SK-N-MC (cell line): ENCODE results near the gene SHISAL1.
A peak's percentile ranks its signal among the peaks of the same experiment; 100 is the strongest.

Experiments used
- DNase-seq: peaks from one replicate; pipeline ENCODE4 v3.0.0-alpha.2; 2011; ENCODE audit warnings: low read depth, low spot score
- H3K27ac ChIP-seq: fragments of 200-600 bp; sonication (generic); 2 replicates; pipeline ENCODE4 v1.5.1; 2016; ENCODE audit warnings: mixed run types
- H3K36me3 ChIP-seq: fragments of 200-600 bp; sonication (generic); 2 replicates; pipeline ENCODE4 v1.6.1; 2017; ENCODE audit warnings: antibody characterized with exemption, low read length, mixed read lengths; ENCODE audit not compliant: insufficient read depth
- H3K4me3 ChIP-seq: fragments of 200-600 bp; sonication (generic); 2 replicates; pipeline ENCODE4 v1.5.1; 2016
- H3K9ac ChIP-seq: fragments of 200-600 bp; sonication (generic); 2 replicates; pipeline ENCODE4 v1.8.0; 2017; ENCODE audit warnings: mixed run types, mixed read lengths; ENCODE audit not compliant: insufficient read length
- H3K9me3 ChIP-seq: fragments of 200-600 bp; sonication (generic); 2 replicates; pipeline ENCODE4 v1.6.1; 2017; ENCODE audit warnings: low read depth, mild to moderate bottlenecking, antibody characterized with exemption, low read length, moderate library complexity, mixed read lengths
- EZH2 ChIP-seq: fragments of 200-600 bp; sonication (generic); IDR thresholded peaks from one replicate; pipeline ENCODE4 v1.6.1; 2017; ENCODE audit warnings: antibody characterized with exemption
- FOXP2 ChIP-seq: optimal IDR thresholded peaks from 2 replicates; pipeline ENCODE3; 2011; ENCODE audit warnings: mild to moderate bottlenecking, moderate library complexity; ENCODE audit not compliant: insufficient read depth; ENCODE audit errors: extremely low read length, control extremely low read depth
- POLR2AphosphoS5 ChIP-seq: IDR thresholded peaks from 2 replicates; pipeline ENCODE4 v1.6.1; 2012; ENCODE audit warnings: mild to moderate bottlenecking, low read depth, low read length, borderline replicate concordance

Gene SHISAL1

DNA sequence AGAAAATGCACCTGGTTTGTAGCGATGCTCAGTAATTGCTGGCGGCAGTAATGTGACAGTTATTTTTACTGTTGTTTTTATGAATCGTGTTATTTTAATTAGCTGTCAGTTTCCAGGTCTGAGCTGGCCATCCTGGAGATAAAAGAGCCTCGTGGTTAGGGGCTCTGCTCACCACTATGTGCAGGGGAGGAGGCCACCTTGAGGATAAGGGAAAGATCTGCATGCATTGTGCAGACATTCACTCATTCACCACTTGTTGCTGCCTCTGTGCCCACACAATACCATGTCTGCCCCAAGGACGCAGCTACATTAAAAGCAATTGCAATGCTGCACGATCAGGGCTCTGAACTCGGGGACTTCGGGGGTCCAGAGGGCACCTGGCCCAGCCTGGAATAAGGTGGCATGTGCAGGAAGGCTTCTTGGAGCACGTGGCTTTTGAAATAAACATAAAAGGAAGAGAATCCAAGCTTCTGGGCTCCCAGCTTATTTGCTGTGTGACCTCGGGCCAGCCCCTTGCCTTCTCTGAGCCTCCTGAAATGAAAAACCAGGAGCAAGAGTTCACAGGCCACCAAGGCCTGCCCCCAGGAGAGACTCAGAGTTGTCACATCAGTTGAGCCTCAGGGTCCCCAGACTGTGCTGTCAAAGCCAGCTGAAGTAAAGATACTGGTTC, 44.7 kb upstream of the SHISAL1 start:
- no peaks in the 10 kb centered on the region for H3K9me3 ChIP-seq
- no peaks in the 10 kb centered on the region for H3K36me3 ChIP-seq
- H3K4me3 ChIP-seq = no peak overlapping the region
- no peak overlapping the region for H3K9ac ChIP-seq
- TF ChIP-seq POLR2AphosphoS5 (no peak), FOXP2 (no peak), EZH2 (no peak)
- no peak for DNase-seq
- no peak overlapping the region for H3K27ac ChIP-seq

DNA sequence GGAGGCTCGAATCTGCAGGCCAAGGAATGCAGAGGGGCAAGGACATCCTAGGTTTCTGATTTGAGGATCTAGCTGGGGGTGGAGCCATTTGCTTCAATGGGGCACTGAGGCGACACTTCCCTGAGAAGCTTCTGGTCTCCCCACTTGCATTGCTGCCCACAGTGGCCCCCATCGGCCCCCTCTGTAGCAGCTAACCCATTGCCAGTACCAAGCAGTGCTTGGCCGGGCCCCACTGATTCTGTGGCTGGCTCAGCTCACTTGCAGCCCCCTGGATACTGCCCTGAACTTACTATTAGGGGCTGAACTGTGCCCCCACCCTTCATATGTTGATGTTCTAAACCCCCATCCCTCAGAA, 42.9 kb upstream of the SHISAL1 start:
- Histone ChIP-seq H3K9me3 (no peaks in the 10 kb centered on the region), H3K4me3 (no peak overlapping the region), H3K27ac (no peak overlapping the region), H3K36me3 (no peaks in the 10 kb centered on the region), H3K9ac (no peak overlapping the region)
- DNase-seq = no peak
- TF ChIP-seq POLR2AphosphoS5 (no peak), EZH2 (no peak), FOXP2 (no peak)

DNA sequence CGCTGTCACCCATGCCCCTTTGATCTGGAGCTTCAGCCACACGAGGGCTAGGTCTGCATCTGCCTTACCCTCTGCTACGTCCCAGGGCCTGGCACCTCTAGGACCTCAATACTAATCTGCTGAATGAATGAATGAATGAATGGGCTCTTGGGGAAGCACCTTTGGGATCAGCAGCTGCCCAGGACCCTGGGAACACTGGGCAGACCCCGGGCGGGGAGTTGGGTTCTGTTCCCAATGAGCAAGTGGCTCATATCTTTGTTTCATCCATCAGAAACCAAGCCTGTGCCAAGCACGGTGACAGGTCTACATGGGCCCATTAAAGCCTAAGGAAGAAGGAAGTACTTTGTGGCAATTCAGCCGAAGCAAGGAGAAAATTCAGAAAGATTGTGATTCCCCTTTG, 41.5 kb upstream of the SHISAL1 start:
- H3K9me3 ChIP-seq = no peaks in the 10 kb centered on the region
- no peak overlapping the region for H3K27ac ChIP-seq
- H3K9ac ChIP-seq = no peak overlapping the region
- H3K36me3 ChIP-seq = no peaks in the 10 kb centered on the region
- TF ChIP-seq POLR2AphosphoS5 (no peak), FOXP2 (no peak), EZH2 (no peak)
- H3K4me3 ChIP-seq = no peak overlapping the region
- no peak for DNase-seq

DNA sequence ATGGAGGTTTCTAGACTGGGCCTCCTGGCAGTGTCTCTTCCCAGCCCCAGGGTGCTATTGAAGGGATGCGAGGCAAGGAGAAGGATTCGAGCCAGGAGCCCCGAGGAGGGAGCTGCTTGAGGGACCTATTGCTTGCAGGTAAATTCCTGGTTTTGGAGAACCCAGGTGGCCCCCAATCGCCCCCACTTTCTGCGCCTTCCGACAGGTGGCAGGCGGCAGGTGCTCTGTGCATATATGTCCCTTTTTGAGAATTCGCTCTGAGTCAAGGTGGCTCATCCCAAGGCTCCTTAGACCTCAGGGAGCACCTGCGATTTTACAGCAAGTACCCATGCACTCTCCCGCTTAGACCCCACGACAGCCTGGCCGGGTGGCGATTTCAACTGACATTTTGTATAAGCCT, 40.3 kb upstream of the SHISAL1 start:
- TF ChIP-seq FOXP2 = no peak
- no peak for TF ChIP-seq POLR2AphosphoS5
- no peak for TF ChIP-seq EZH2
- H3K27ac ChIP-seq = no peak overlapping the region

DNA sequence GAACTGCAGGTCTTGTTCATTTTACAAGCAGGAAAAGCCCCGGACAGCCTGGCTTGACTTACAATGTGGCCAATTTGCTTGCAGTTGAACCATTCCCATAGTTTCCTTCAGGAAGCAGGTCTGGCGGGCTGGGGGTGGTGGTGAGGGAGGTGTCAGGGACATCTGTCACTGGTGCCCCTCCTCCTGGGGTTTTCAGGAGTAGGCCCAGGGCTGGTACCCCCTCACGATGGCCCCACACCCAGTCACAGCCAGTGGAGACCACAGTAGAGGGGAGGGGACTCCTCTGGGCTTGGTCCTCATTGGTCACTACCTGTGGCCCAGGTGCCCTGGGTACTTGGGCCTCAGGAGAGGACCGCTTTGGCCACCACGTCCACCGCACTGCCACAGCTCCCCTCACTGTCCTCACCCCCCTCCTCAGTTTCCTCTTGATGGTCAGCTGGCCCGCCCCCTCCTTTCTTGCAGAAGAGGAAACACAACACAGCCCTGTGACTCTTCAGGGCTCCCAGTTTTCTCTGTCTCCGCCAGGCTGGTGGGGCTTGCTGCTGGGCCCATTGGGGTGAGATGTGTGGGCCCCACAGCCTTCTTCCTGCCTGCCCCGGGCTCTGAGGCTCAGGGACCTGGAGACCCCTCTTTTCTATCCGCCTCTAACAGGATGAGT, 39.8 kb upstream of the SHISAL1 start:
- no peak overlapping the region for H3K27ac ChIP-seq
- no peak for DNase-seq

More for the DNA sequence above, 40.3 kb upstream of the SHISAL1 start:
- no peak overlapping the region for H3K4me3 ChIP-seq
- H3K9ac ChIP-seq = no peak overlapping the region
- no peaks in the 10 kb centered on the region for H3K9me3 ChIP-seq
- DNase-seq = no peak
- H3K36me3 ChIP-seq = no peaks in the 10 kb centered on the region

DNA sequence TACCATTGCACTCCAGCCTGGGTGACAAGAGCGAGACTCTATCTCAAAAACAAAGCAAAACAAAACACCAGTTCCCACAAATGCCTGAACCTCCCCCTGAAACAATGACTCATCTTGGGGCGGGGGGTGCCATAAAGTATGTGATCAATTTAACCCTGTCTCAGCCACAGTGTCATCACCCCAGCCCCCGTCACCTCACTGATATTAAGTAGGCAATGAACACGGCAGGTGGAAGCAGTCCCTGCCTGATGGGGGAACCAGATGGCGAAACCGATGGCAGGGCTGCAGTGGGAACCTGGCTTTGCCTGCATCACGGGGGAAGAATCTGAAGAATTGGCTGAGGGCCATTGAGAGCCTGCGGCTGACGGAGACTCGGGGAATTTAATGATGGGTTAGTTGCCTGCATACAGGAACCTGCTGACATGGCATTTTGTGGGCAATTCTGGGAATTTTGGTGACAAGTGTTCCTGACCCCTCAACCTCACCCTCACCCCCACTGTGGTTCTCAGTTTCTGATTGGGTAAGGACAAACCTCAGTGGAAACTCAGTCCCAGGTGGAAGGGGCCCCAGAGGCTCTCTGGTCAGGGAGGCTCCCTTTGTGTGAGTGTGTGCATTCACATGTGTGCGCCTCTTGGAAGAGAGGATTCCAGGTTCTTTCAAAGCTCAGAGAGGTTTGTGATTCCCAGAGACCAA, 39.1 kb upstream of the SHISAL1 start:
- Histone ChIP-seq H3K4me3 (no peak overlapping the region), H3K27ac (no peak overlapping the region), H3K9me3 (no peaks in the 10 kb centered on the region), H3K9ac (no peak overlapping the region), H3K36me3 (no peaks in the 10 kb centered on the region)
- peak; percentile 10 for DNase-seq
- TF ChIP-seq FOXP2 (no peak), EZH2 (no peak), POLR2AphosphoS5 (no peak)

More for the DNA sequence above, 39.8 kb upstream of the SHISAL1 start:
- Histone ChIP-seq H3K36me3 (no peaks in the 10 kb centered on the region), H3K9me3 (no peaks in the 10 kb centered on the region), H3K9ac (no peak overlapping the region), H3K4me3 (no peak overlapping the region)
- TF ChIP-seq EZH2 (no peak), FOXP2 (no peak), POLR2AphosphoS5 (no peak)

DNA sequence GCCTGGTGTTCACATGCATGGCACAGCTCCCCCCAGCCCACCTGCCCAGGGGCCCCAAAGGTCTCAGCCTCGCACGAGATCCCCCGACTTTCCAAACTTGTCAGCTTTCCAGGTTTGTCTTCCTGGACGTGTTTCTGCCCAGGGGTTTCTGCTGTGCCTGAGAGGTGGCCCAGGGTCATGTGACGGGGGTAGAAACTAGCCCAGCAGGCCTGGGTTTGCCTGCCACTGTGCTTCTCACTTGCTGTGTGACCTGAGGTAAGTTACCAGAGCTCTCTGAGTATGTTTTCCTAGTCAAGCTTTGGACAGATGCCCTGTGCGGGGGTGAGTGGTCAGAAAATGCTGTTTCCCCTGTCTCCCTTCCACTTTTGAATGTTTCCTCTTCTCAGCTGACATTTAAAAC, 38.3 kb upstream of the SHISAL1 start:
- H3K9ac ChIP-seq = no peak overlapping the region
- no peak overlapping the region for H3K27ac ChIP-seq
- H3K4me3 ChIP-seq = no peak overlapping the region
- no peak for TF ChIP-seq FOXP2
- no peak for TF ChIP-seq EZH2
- no peak for TF ChIP-seq POLR2AphosphoS5
- H3K9me3 ChIP-seq = no peaks in the 10 kb centered on the region
- H3K36me3 ChIP-seq = no peaks in the 10 kb centered on the region
- no peak for DNase-seq

DNA sequence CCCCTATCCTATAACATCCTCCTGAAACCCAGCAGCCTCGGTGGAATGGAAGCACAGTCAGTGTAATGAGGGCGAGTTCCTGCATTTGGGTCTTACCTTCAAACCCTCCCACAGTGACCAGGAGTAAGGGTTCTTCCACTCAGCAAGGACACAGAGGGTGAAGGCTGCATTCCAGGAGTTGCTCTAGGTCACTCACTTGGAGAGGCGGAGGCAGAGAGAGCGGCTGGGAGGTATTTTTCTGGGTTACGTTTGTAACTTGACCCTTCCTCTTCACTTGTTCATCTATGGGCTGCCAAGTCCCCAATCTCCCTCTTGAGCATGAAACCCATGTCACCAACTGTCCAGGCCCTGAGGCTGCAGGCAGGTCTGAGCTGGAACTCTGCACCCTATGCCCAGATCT, 36.8 kb upstream of the SHISAL1 start:
- no peak for DNase-seq
- no peak for TF ChIP-seq FOXP2
- TF ChIP-seq EZH2 = no peak
- TF ChIP-seq POLR2AphosphoS5 = no peak
- no peak overlapping the region for H3K9ac ChIP-seq
- no peaks in the 10 kb centered on the region for H3K36me3 ChIP-seq
- no peak overlapping the region for H3K4me3 ChIP-seq
- no peak overlapping the region for H3K27ac ChIP-seq
- no peaks in the 10 kb centered on the region for H3K9me3 ChIP-seq
